SU-DHL-6 (cell line): ENCODE measurements around the gene DMD.
"Not testable (repeated sequence)": the region's sequence is repeated elsewhere in the genome, so short reads cannot be mapped to it uniquely, and the experiment has no call there.

Experiments
- H2AFZ ChIP-seq: fragments of 200-600 bp; sonication (generic); 2 replicates; pipeline ENCODE4 v1.6.1; 2014; ENCODE audit warnings: low read depth, mild to moderate bottlenecking, moderate library complexity, mixed read lengths, antibody characterized with exemption, low read length; ENCODE audit not compliant: severe bottlenecking
- H3F3A ChIP-seq: fragments of 200-600 bp; shearing (Covaris generic); 2 replicates; pipeline ENCODE4 v1.6.0; 2016; ENCODE audit warnings: antibody characterized with exemption, mild to moderate bottlenecking; ENCODE audit not compliant: insufficient read depth
- H3K27ac ChIP-seq: fragments of 200-600 bp; sonication (generic); 2 replicates; pipeline ENCODE4 v1.5.1; 2016; ENCODE audit warnings: low read depth, mild to moderate bottlenecking, low read length, moderate library complexity, mixed read lengths
- H3K27me3 ChIP-seq: fragments of 200-600 bp; sonication (generic), shearing (Covaris generic); 2 replicates; pipeline ENCODE4 v1.6.0; 2014; ENCODE audit warnings: mild to moderate bottlenecking, low read length
- H3K36me3 ChIP-seq: fragments of 200-600 bp; sonication (generic); 2 replicates; pipeline ENCODE4 v1.6.1; 2014; ENCODE audit warnings: mild to moderate bottlenecking, low read length, mixed read lengths
- H3K4me2 ChIP-seq: fragments of 300-600, 200-600 bp; shearing (Covaris generic), sonication (generic); 2 replicates; pipeline ENCODE4 v1.6.0; 2014; ENCODE audit warnings: low read length, low read depth, mild to moderate bottlenecking; ENCODE audit not compliant: poor library complexity, severe bottlenecking
- H3K4me3 ChIP-seq: fragments of 200-600 bp; sonication (generic); 2 replicates; pipeline ENCODE4 v1.5.1; 2014; ENCODE audit warnings: antibody characterized with exemption, low read length, mild to moderate bottlenecking, mixed read lengths; ENCODE audit not compliant: insufficient read depth, poor library complexity, severe bottlenecking
- H3K79me2 ChIP-seq: fragments of 200-600 bp; sonication (generic); 2 replicates; pipeline ENCODE4 v1.6.1; 2014; ENCODE audit warnings: mild to moderate bottlenecking, low read length, moderate library complexity; ENCODE audit not compliant: insufficient read depth
- H3K9ac ChIP-seq: fragments of 200-600 bp; sonication (generic); 2 replicates; pipeline ENCODE4 v1.7.0; 2014; ENCODE audit warnings: mild to moderate bottlenecking, low read length
- H3K9me2 ChIP-seq: fragments of 200-600 bp; sonication (generic); replicated peaks from 2 replicates; pipeline ENCODE4 v1.6.1; 2014; ENCODE audit warnings: low read length; ENCODE audit not compliant: insufficient read depth
- H3K9me3 ChIP-seq: fragments of 200-600 bp; sonication (generic); 2 replicates; pipeline ENCODE4 v1.6.1; 2014; ENCODE audit warnings: low read length, mixed read lengths; ENCODE audit not compliant: insufficient read depth
- H4K20me1 ChIP-seq: fragments of 200-600 bp; sonication (generic); 2 replicates; pipeline ENCODE4 v1.6.1; 2014; ENCODE audit warnings: low read depth, mild to moderate bottlenecking, antibody characterized with exemption, low read length, moderate library complexity, mixed read lengths
- EZH2phosphoT487 ChIP-seq: fragments of 200-600 bp; sonication (generic), shearing (Covaris generic); conservative IDR thresholded peaks from 2 replicates; pipeline ENCODE4 v1.6.1; 2018; ENCODE audit warnings: mild to moderate bottlenecking, antibody characterized with exemption, low read length, moderate library complexity, mixed read lengths
- TF ChIP-seq, protein P1 (sequence below): fragments of 200-600 bp; sonication (generic); IDR thresholded peaks from one replicate; pipeline ENCODE4 v1.5.1; 2017; ENCODE audit warnings: antibody characterized with exemption, mild to moderate bottlenecking, low read length, moderate library complexity; ENCODE audit not compliant: insufficient read depth, poor library complexity, severe bottlenecking

The DMD gene

DNA sequence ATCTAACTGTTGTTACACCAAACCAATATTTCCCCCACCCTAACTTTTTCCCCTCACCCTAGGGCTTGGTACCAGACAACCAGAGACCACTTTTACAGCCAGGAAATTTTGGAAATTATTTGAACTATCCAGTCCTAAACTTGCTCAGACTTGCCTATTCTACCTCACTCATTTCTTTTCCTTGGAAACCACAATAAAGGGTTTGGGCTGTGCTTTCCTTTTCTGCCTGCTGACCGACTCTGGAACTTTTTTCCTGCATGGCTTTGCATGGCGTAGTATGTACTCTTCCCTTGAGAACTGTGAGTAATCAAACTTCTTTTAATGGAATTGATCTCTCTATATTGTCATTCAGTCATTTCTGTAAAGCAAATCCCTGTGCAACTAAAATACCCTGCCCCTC lies 1623.0 kb downstream of the DMD start:
- Histone ChIP-seq H3K36me3 (no peaks in the 10 kb centered on the region), H3K27me3 (no peaks in the 10 kb centered on the region), H3K79me2 (no peaks in the 10 kb centered on the region), H4K20me1 (no peaks in the 10 kb centered on the region), H3K27ac (no peak overlapping the region), H3K4me3 (no peak overlapping the region), H3K9me3 (no peaks in the 10 kb centered on the region), H3K9ac (no peak overlapping the region), H3K4me2 (no peak overlapping the region), H3K9me2 (no peaks in the 10 kb centered on the region), H3F3A (no peaks in the 10 kb centered on the region), H2AFZ (no peak overlapping the region)
- TF ChIP-seq, protein P1, sequence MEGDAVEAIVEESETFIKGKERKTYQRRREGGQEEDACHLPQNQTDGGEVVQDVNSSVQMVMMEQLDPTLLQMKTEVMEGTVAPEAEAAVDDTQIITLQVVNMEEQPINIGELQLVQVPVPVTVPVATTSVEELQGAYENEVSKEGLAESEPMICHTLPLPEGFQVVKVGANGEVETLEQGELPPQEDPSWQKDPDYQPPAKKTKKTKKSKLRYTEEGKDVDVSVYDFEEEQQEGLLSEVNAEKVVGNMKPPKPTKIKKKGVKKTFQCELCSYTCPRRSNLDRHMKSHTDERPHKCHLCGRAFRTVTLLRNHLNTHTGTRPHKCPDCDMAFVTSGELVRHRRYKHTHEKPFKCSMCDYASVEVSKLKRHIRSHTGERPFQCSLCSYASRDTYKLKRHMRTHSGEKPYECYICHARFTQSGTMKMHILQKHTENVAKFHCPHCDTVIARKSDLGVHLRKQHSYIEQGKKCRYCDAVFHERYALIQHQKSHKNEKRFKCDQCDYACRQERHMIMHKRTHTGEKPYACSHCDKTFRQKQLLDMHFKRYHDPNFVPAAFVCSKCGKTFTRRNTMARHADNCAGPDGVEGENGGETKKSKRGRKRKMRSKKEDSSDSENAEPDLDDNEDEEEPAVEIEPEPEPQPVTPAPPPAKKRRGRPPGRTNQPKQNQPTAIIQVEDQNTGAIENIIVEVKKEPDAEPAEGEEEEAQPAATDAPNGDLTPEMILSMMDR: no peak
- TF ChIP-seq EZH2phosphoT487: no peak

DNA sequence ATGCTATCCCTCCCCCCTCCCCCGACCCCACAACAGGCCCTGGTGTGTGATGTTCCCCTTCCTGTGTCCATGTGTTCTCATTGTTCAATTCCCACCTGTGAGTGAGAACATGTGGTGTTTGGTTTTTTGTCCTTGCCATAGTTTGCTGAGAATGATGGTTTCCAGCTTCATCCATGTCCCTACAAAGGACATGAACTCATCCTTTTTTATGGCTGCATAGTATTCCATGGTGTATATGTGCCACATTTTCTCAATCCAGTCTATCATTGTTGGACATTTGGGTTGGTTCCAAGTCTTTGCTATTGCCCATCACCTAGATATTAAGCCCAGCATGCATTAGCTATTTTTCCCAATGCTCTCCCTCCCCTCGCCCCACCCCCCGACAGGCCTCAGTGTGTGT lies 1627.5 kb downstream of the DMD start:
- H3K9me3 ChIP-seq, H3K9ac ChIP-seq, H3K27me3 ChIP-seq, H3K9me2 ChIP-seq, H3K27ac ChIP-seq, H3K79me2 ChIP-seq, H3K4me2 ChIP-seq, H2AFZ ChIP-seq, H3K36me3 ChIP-seq, H3F3A ChIP-seq, H4K20me1 ChIP-seq, H3K4me3 ChIP-seq: not testable (repeated sequence)

- H3K9me3 ChIP-seq: no peaks in the 10 kb centered on the region
- no peak overlapping the region for H3K4me2 ChIP-seq
- no peaks in the 10 kb centered on the region for H3K9me2 ChIP-seq
- no peak for TF ChIP-seq EZH2phosphoT487
- TF ChIP-seq, protein P1: no peak
- no peaks in the 10 kb centered on the region for H3K36me3 ChIP-seq
- no peak overlapping the region for H3K4me3 ChIP-seq
- no peak overlapping the region for H3K27ac ChIP-seq
- no peaks in the 10 kb centered on the region for H3F3A ChIP-seq
- no peak overlapping the region for H2AFZ ChIP-seq
- H3K79me2 ChIP-seq: no peaks in the 10 kb centered on the region
- H3K27me3 ChIP-seq: no peaks in the 10 kb centered on the region
- no peaks in the 10 kb centered on the region for H4K20me1 ChIP-seq
- no peak overlapping the region for H3K9ac ChIP-seq
Measured at GRCh38 chrX:31580726-31581125, 1630.6 kb downstream of the DMD start.

DNA sequence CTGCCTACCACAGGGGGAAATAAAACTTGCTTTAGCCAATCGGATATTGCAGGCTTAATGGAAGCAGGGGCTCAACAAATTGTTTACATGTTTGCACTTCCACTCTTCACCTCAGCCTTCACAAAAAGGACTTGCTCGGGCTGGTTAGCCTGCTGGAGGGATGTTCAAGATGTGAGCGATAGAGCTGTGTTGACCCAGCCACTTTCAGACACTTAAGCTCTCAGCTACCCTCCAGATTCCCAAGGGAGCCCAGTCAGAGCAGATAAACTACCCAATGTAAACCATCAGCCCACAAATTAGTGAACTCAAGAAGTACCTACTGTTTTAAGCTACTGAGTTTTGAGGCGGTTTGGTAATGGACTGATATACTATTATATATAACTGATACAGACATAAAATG lies 1631.1 kb downstream of the DMD start:
- no peaks in the 10 kb centered on the region for H3K36me3 ChIP-seq
- no peaks in the 10 kb centered on the region for H4K20me1 ChIP-seq
- H3K4me3 ChIP-seq: no peak overlapping the region
- H3F3A ChIP-seq: no peaks in the 10 kb centered on the region
- no peaks in the 10 kb centered on the region for H3K79me2 ChIP-seq
- H3K9ac ChIP-seq: no peak overlapping the region
- TF ChIP-seq EZH2phosphoT487: no peak
- TF ChIP-seq, protein P1: no peak
- H3K9me2 ChIP-seq: no peaks in the 10 kb centered on the region
- no peak overlapping the region for H3K27ac ChIP-seq
- no peaks in the 10 kb centered on the region for H3K9me3 ChIP-seq
- no peak overlapping the region for H2AFZ ChIP-seq
- H3K4me2 ChIP-seq: no peak overlapping the region
- no peaks in the 10 kb centered on the region for H3K27me3 ChIP-seq
